WTC11 (cell line): Measurements from ENCODE around the gene CNTNAP5. TPM values are rescaled to one million over a fixed set of nuclear protein-coding genes. Genes with fewer than 3 reads are reported as not detected.

ENCODE experiments used
- ATAC-seq: fragments of 200-7000 bp; cut with Tn5 transposase; 2 replicates; pipeline ENCODE4 v1.10.0; 2021; ENCODE audit warnings: mild to moderate bottlenecking, moderate library complexity
- CTCF ChIA-PET: fragments of 300-600 bp; sonication (Branson Sonifier 250); formaldehyde crosslinking; loops from one replicate; lab custom pipeline; 2021; ENCODE audit warnings: antibody characterized with exemption; lab: Charles Lee
- POLR2A ChIA-PET: fragments of 350-600 bp; sonication (Branson Sonifier 250); formaldehyde crosslinking; loops from one replicate; lab custom pipeline; 2021; ENCODE audit warnings: antibody characterized with exemption; lab: Charles Lee
- DNase-seq: peaks from one replicate; pipeline ENCODE4 v3.0.0; 2021; ENCODE audit warnings: low spot score
- H3K27ac Mint-ChIP-seq: 2 replicates; pipeline ENCODE4 v1.8.0; 2021; ENCODE audit warnings: mixed read lengths
- H3K27me3 Mint-ChIP-seq: 2 replicates; pipeline ENCODE4 v1.8.0; 2021; ENCODE audit warnings: low read depth, mild to moderate bottlenecking, moderate library complexity, mixed read lengths
- H3K36me3 Mint-ChIP-seq: 2 replicates; pipeline ENCODE4 v1.8.0; 2021; ENCODE audit warnings: mixed read lengths
- H3K4me1 Mint-ChIP-seq: 2 replicates; pipeline ENCODE4 v1.8.0; 2022; ENCODE audit warnings: mixed read lengths
- H3K4me3 Mint-ChIP-seq: 2 replicates; pipeline ENCODE4 v1.8.0; 2021; ENCODE audit warnings: mild to moderate bottlenecking, moderate library complexity, mixed read lengths
- H3K9me3 Mint-ChIP-seq: 2 replicates; pipeline ENCODE4 v1.8.0; 2021; ENCODE audit warnings: mixed read lengths
- CBFB ChIP-seq: sonication (generic); formaldehyde crosslinking; IDR thresholded peaks from 2 replicates; pipeline ENCODE4 v1.8.1; 2022; ENCODE audit warnings: mild to moderate bottlenecking, low read depth, missing genetic modification reagents
- CDX4 ChIP-seq: fragments of 250-450 bp; sonication (Bioruptor Pico); IDR thresholded peaks from 2 replicates; pipeline ENCODE4 v1.9.0; 2021; ENCODE audit warnings: moderate library complexity, mild to moderate bottlenecking, inconsistent platforms, borderline replicate concordance
- CREM ChIP-seq: sonication (generic); formaldehyde crosslinking; IDR thresholded peaks from 2 replicates; pipeline ENCODE4 v1.8.1; 2022; ENCODE audit warnings: mild to moderate bottlenecking, missing genetic modification reagents, moderate library complexity
- E2F1 ChIP-seq: sonication (generic); formaldehyde crosslinking; IDR thresholded peaks from 2 replicates; pipeline ENCODE4 v1.8.0; 2022; ENCODE audit warnings: mild to moderate bottlenecking, missing genetic modification reagents
- EMX1 ChIP-seq: fragments of 250-450 bp; sonication (Bioruptor Pico); IDR thresholded peaks from 2 replicates; pipeline ENCODE4 v1.8.0; 2021; ENCODE audit warnings: mild to moderate bottlenecking
- ESRRA ChIP-seq: sonication (generic); formaldehyde crosslinking; IDR thresholded peaks from 2 replicates; pipeline ENCODE4 v1.8.1; 2022; ENCODE audit warnings: mild to moderate bottlenecking, missing genetic modification reagents, borderline replicate concordance
- IRF2 ChIP-seq: sonication (generic); formaldehyde crosslinking; IDR thresholded peaks from 2 replicates; pipeline ENCODE4 v1.8.0; 2022; ENCODE audit warnings: low read depth, missing genetic modification reagents, borderline replicate concordance
- JAZF1 ChIP-seq: fragments of 250-450 bp; sonication (Bioruptor Pico); IDR thresholded peaks from 2 replicates; pipeline ENCODE4 v1.9.0; 2021; ENCODE audit warnings: moderate library complexity, mild to moderate bottlenecking, inconsistent platforms
- NR1H2 ChIP-seq: sonication (generic); formaldehyde crosslinking; IDR thresholded peaks from 2 replicates; pipeline ENCODE4 v1.9.0; 2021; ENCODE audit warnings: mild to moderate bottlenecking, moderate library complexity, missing genetic modification reagents
- PRDM15 ChIP-seq: sonication (generic); formaldehyde crosslinking; IDR thresholded peaks from 2 replicates; pipeline ENCODE4 v1.8.0; 2022; ENCODE audit warnings: missing genetic modification reagents
- PRRX2 ChIP-seq: fragments of 250-450 bp; sonication (Bioruptor Pico); IDR thresholded peaks from 2 replicates; pipeline ENCODE4 v1.8.0; 2021; ENCODE audit warnings: mild to moderate bottlenecking
- SMAD3 ChIP-seq: sonication (generic); formaldehyde crosslinking; IDR thresholded peaks from 2 replicates; pipeline ENCODE4 v1.8.0; 2022; ENCODE audit warnings: missing genetic modification reagents, mild to moderate bottlenecking, borderline replicate concordance
- SP1 ChIP-seq: sonication (generic); formaldehyde crosslinking; conservative IDR thresholded peaks from 2 replicates; pipeline ENCODE4 v1.8.1; 2022; ENCODE audit warnings: missing genetic modification reagents
- TCF7 ChIP-seq: sonication (generic); formaldehyde crosslinking; IDR thresholded peaks from 2 replicates; pipeline ENCODE4 v1.8.0; 2022; ENCODE audit warnings: mild to moderate bottlenecking, low read depth, missing genetic modification reagents, moderate library complexity
- TEAD4 ChIP-seq: sonication (generic); formaldehyde crosslinking; IDR thresholded peaks from 2 replicates; pipeline ENCODE4 v1.8.0; 2022; ENCODE audit warnings: mild to moderate bottlenecking, missing genetic modification reagents
- ZNF232 ChIP-seq: sonication (generic); formaldehyde crosslinking; IDR thresholded peaks from 2 replicates; pipeline ENCODE4 v1.8.0; 2022; ENCODE audit warnings: mild to moderate bottlenecking, missing genetic modification reagents
- ZNF317 ChIP-seq: sonication (generic); formaldehyde crosslinking; IDR thresholded peaks from 2 replicates; pipeline ENCODE4 v1.8.1; 2023; ENCODE audit warnings: low read depth, mild to moderate bottlenecking, moderate library complexity, missing genetic modification reagents, borderline replicate concordance
- ZNF396 ChIP-seq: fragments of 250-450 bp; sonication (Bioruptor Pico); IDR thresholded peaks from 2 replicates; pipeline ENCODE4 v1.8.0; 2021; ENCODE audit warnings: mild to moderate bottlenecking, moderate library complexity, borderline replicate concordance
- ZNF423 ChIP-seq: fragments of 250-450 bp; sonication (Bioruptor Pico); IDR thresholded peaks from 2 replicates; pipeline ENCODE4 v2.1.2; 2022; ENCODE audit warnings: mild to moderate bottlenecking, moderate library complexity
- ZNF671 ChIP-seq: fragments of 250-450 bp; sonication (Bioruptor Pico); IDR thresholded peaks from 2 replicates; pipeline ENCODE4 v1.8.0; 2021; ENCODE audit warnings: mild to moderate bottlenecking
- total RNA-seq: library from RNA; stranded (reverse); gene quantifications from 3 replicates; pipeline ENCODE4 v1.2.3, GENCODE V29; 2021
- TF ChIP-seq, protein P1 (sequence below): sonication (generic); formaldehyde crosslinking; IDR thresholded peaks from 2 replicates; pipeline ENCODE4 v1.8.1; 2022; ENCODE audit warnings: low read depth, missing genetic modification reagents, borderline replicate concordance
- TF ChIP-seq, protein P2 (sequence below): fragments of 250-450 bp; sonication (Bioruptor Pico); conservative IDR thresholded peaks from 2 replicates; pipeline ENCODE4 v1.9.0; 2021; ENCODE audit warnings: mild to moderate bottlenecking
- TF ChIP-seq, protein P3 (sequence below): sonication (generic); formaldehyde crosslinking; IDR thresholded peaks from 2 replicates; pipeline ENCODE4 v1.8.1; 2023; ENCODE audit warnings: mild to moderate bottlenecking, missing genetic modification reagents, borderline replicate concordance

CNTNAP5 gene
- total RNA-seq, 1 experiment from 2014 or later = 0.22 TPM

- no peak for TF ChIP-seq ZNF423
- TF ChIP-seq, protein P1, sequence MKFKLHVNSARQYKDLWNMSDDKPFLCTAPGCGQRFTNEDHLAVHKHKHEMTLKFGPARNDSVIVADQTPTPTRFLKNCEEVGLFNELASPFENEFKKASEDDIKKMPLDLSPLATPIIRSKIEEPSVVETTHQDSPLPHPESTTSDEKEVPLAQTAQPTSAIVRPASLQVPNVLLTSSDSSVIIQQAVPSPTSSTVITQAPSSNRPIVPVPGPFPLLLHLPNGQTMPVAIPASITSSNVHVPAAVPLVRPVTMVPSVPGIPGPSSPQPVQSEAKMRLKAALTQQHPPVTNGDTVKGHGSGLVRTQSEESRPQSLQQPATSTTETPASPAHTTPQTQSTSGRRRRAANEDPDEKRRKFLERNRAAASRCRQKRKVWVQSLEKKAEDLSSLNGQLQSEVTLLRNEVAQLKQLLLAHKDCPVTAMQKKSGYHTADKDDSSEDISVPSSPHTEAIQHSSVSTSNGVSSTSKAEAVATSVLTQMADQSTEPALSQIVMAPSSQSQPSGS (CRISPR knock-in tag) = no peak
- TF ChIP-seq E2F1 (CRISPR knock-in tag) = no peak
- no peak for TF ChIP-seq CBFB (CRISPR knock-in tag)
- no peak for TF ChIP-seq TEAD4 (CRISPR knock-in tag)
- no peak for TF ChIP-seq ZNF232 (CRISPR knock-in tag)
- TF ChIP-seq JAZF1 (CRISPR knock-in tag) = no peak
- TF ChIP-seq TCF7 (CRISPR knock-in tag) = no peak
- TF ChIP-seq, protein P2, sequence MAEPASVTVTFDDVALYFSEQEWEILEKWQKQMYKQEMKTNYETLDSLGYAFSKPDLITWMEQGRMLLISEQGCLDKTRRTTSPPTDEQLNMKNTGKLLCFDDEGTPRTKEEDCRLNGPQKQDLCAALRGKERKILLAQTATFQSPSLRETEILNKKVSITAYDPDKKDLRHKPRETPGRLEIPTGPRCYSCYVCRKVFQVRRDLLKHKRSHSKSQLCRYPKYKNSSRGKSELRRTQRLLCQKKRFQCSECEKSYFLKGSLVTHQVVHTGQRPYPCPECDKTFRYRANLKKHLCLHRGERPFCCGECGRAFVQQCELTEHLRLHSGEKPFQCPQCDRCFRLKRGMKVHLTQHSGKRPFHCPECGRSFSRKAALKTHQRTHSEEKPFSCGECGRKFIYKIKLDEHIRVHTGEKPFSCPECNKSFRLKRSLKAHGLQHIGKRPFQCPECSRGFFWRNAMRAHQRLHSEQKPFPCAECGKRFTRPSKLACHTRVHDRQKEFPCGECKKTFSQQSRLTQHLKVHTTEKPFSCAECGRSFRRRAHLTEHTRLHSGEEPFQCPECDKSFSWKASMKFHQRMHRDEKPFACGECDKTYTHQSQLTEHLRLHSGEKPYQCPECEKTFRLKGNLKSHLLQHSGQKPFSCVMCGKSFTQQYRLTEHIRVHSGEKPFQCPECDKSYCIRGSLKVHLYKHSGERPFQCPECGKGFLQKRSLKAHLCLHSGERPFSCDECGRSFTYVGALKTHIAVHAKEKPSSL (CRISPR knock-in tag) = no peak
- no peak for TF ChIP-seq ZNF396 (CRISPR knock-in tag)
- no peak for TF ChIP-seq PRRX2 (CRISPR knock-in tag)
- no peak for TF ChIP-seq PRDM15
- no peak for TF ChIP-seq CDX4 (CRISPR knock-in tag)
- no peak for TF ChIP-seq ZNF317
- TF ChIP-seq SP1 (CRISPR knock-in tag) = no peak
- ATAC-seq (no peak), DNase-seq (no peak)
- H3K4me1 Mint-ChIP-seq = peaks cover 29% of the 10 kb centered on the region
- ChIA-PET POLR2A (no interaction called here), CTCF (no interaction called here)
- H3K36me3 Mint-ChIP-seq = 0 out of 2 replicates have a peak, but pooled peaks cover 4% of the 10 kb centered on the region
- H3K27me3 Mint-ChIP-seq = no peaks in the 10 kb centered on the region
- no peak overlapping the region; the same call in 1 of the 2 replicates for H3K27ac Mint-ChIP-seq
- H3K9me3 Mint-ChIP-seq = peaks cover 9% of the 10 kb centered on the region; the same call in 1 of the 2 replicates
- H3K4me3 Mint-ChIP-seq = no peak overlapping the region
Observed at GRCh38 chr2:124320051-124320688, 295.1 kb downstream of the CNTNAP5 start.

- CTCF ChIA-PET = no interaction called here
- no peak for DNase-seq
- ATAC-seq = no peak
- H3K4me1 Mint-ChIP-seq = peaks cover 42% of the 10 kb centered on the region
- H3K27me3 Mint-ChIP-seq = no peaks in the 10 kb centered on the region
- peaks cover 9% of the 10 kb centered on the region; the same call in 1 of the 2 replicates for H3K9me3 Mint-ChIP-seq
- no peak overlapping the region for H3K27ac Mint-ChIP-seq
- H3K4me3 Mint-ChIP-seq = no peak overlapping the region
- 0 out of 2 replicates have a peak, but pooled peaks cover 4% of the 10 kb centered on the region for H3K36me3 Mint-ChIP-seq
- POLR2A ChIA-PET = no interaction called here
- no peak for TF ChIP-seq EMX1
- no peak for TF ChIP-seq ZNF671 (CRISPR knock-in tag)
- no peak for TF ChIP-seq NR1H2 (CRISPR knock-in tag)
- TF ChIP-seq ESRRA (CRISPR knock-in tag) = no peak
- TF ChIP-seq CREM (CRISPR knock-in tag) = no peak
- TF ChIP-seq IRF2 (CRISPR knock-in tag) = no peak
- no peak for TF ChIP-seq SMAD3 (CRISPR knock-in tag)
- TF ChIP-seq, protein P3, sequence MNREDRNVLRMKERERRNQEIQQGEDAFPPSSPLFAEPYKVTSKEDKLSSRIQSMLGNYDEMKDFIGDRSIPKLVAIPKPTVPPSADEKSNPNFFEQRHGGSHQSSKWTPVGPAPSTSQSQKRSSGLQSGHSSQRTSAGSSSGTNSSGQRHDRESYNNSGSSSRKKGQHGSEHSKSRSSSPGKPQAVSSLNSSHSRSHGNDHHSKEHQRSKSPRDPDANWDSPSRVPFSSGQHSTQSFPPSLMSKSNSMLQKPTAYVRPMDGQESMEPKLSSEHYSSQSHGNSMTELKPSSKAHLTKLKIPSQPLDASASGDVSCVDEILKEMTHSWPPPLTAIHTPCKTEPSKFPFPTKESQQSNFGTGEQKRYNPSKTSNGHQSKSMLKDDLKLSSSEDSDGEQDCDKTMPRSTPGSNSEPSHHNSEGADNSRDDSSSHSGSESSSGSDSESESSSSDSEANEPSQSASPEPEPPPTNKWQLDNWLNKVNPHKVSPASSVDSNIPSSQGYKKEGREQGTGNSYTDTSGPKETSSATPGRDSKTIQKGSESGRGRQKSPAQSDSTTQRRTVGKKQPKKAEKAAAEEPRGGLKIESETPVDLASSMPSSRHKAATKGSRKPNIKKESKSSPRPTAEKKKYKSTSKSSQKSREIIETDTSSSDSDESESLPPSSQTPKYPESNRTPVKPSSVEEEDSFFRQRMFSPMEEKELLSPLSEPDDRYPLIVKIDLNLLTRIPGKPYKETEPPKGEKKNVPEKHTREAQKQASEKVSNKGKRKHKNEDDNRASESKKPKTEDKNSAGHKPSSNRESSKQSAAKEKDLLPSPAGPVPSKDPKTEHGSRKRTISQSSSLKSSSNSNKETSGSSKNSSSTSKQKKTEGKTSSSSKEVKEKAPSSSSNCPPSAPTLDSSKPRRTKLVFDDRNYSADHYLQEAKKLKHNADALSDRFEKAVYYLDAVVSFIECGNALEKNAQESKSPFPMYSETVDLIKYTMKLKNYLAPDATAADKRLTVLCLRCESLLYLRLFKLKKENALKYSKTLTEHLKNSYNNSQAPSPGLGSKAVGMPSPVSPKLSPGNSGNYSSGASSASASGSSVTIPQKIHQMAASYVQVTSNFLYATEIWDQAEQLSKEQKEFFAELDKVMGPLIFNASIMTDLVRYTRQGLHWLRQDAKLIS (CRISPR knock-in tag) = no peak
- no peak for TF ChIP-seq PRRX2 (CRISPR knock-in tag)
Observed at GRCh38 chr2:124323321-124323720, 298.2 kb downstream of the CNTNAP5 start.
